Parathyroid adenoma (tissue), 2 donors: ENCODE measurements around the gene ASTN2.

ENCODE experiments used
- H2AFZ ChIP-seq: fragments of 300-600 bp; sonication (generic); one replicate; pipeline ENCODE4 v1.7.0; 2017; ENCODE audit warnings: antibody characterized with exemption, mild to moderate bottlenecking
- H3K27ac ChIP-seq: fragments of 300-600 bp; sonication (generic); one replicate; pipeline ENCODE4 v1.7.0; 2017
- H3K27me3 ChIP-seq: fragments of 300-600 bp; sonication (generic); one replicate; pipeline ENCODE4 v1.7.0; 2017; ENCODE audit warnings: low read length; ENCODE audit not compliant: control insufficient read depth, insufficient read depth
- H3K36me3 ChIP-seq: fragments of 300-600 bp; sonication (generic); one replicate; pipeline ENCODE4 v1.7.0; 2017; ENCODE audit warnings: low read length; ENCODE audit not compliant: control insufficient read depth, insufficient read depth
- H3K4me1 ChIP-seq: fragments of 300-600 bp; sonication (generic); one replicate; pipeline ENCODE4 v1.7.0; 2017; ENCODE audit warnings: control low read depth
- H3K4me2 ChIP-seq: fragments of 300-600 bp; sonication (generic); one replicate; pipeline ENCODE4 v1.7.0; 2017; ENCODE audit warnings: low read length
- H3K4me3 ChIP-seq: fragments of 300-600 bp; sonication (generic); one replicate; pipeline ENCODE4 v1.7.0; 2017; ENCODE audit warnings: low read depth, low read length
- H3K79me2 ChIP-seq: fragments of 300-600 bp; sonication (generic); one replicate; pipeline ENCODE4 v1.7.0; 2017; ENCODE audit warnings: control low read depth
- H3K9ac ChIP-seq: fragments of 300-600 bp; sonication (generic); one replicate; pipeline ENCODE4 v1.7.0; 2017; ENCODE audit warnings: mild to moderate bottlenecking
- H3K9me3 ChIP-seq: fragments of 300-600 bp; sonication (generic); one replicate; pipeline ENCODE4 v1.7.0; 2017; ENCODE audit warnings: low read length; ENCODE audit not compliant: control insufficient read depth
- CTCF ChIP-seq: fragments of 300-600 bp; sonication (generic); IDR thresholded peaks from one replicate; pipeline ENCODE4 v1.7.0; 2017; ENCODE audit warnings: antibody characterized with exemption, mild to moderate bottlenecking
- donor health status: primary hyperparathyroidism.

Gene ASTN2

GRCh38 chr9:117116084-117116483 lies 298.8 kb downstream of the ASTN2 start:
- Histone ChIP-seq H2AFZ (no peak overlapping the region), H3K4me1 (no peaks in the 10 kb centered on the region), H3K4me3 (no peak overlapping the region), H3K27ac (no peak overlapping the region), H3K79me2 (no peaks in the 10 kb centered on the region), H3K36me3 (no peaks in the 10 kb centered on the region), H3K9me3 (no peaks in the 10 kb centered on the region), H3K27me3 (no peaks in the 10 kb centered on the region), H3K9ac (no peak overlapping the region), H3K4me2 (no peak overlapping the region)
- no peak for TF ChIP-seq CTCF

- Histone ChIP-seq H3K4me1 (no peaks in the 10 kb centered on the region), H3K4me3 (no peak overlapping the region), H2AFZ (no peak overlapping the region), H3K9me3 (no peaks in the 10 kb centered on the region), H3K79me2 (no peaks in the 10 kb centered on the region), H3K27me3 (no peaks in the 10 kb centered on the region), H3K4me2 (no peak overlapping the region), H3K36me3 (no peaks in the 10 kb centered on the region), H3K27ac (no peak overlapping the region), H3K9ac (no peak overlapping the region)
- TF ChIP-seq CTCF: no peak
These were observed 300.1 kb downstream of the ASTN2 start for GRCh38 chr9:117114768-117115167.

GRCh38 chr9:117104716-117105495 lies 310.0 kb downstream of the ASTN2 start:
- Histone ChIP-seq H3K27ac (no peak overlapping the region), H3K9me3 (no peaks in the 10 kb centered on the region), H3K27me3 (no peaks in the 10 kb centered on the region), H3K79me2 (no peaks in the 10 kb centered on the region), H3K36me3 (no peaks in the 10 kb centered on the region), H3K4me1 (no peaks in the 10 kb centered on the region), H3K4me2 (no peak overlapping the region), H2AFZ (no peak overlapping the region), H3K4me3 (no peak overlapping the region), H3K9ac (no peak overlapping the region)
- no peak for TF ChIP-seq CTCF

- TF ChIP-seq CTCF: no peak
- no peaks in the 10 kb centered on the region for H3K79me2 ChIP-seq
- no peaks in the 10 kb centered on the region for H3K9me3 ChIP-seq
- no peak overlapping the region for H3K27ac ChIP-seq
- H3K4me1 ChIP-seq: no peaks in the 10 kb centered on the region
- H3K27me3 ChIP-seq: no peaks in the 10 kb centered on the region
- H3K4me2 ChIP-seq: no peak overlapping the region
- H3K9ac ChIP-seq: no peak overlapping the region
- no peak overlapping the region for H3K4me3 ChIP-seq
- no peak overlapping the region for H2AFZ ChIP-seq
- H3K36me3 ChIP-seq: no peaks in the 10 kb centered on the region
These were observed 310.7 kb downstream of the ASTN2 start for GRCh38 chr9:117104206-117104605.
